HG03571 (cell line): Measurements from ENCODE around the gene KLHL36.
"Not testable (repeated sequence)": the region's sequence is repeated elsewhere in the genome, so short reads cannot be mapped to it uniquely, and the experiment has no call there.

ENCODE experiments used
- ATAC-seq: cut with Tn5 transposase; IDR thresholded peaks from one replicate; pipeline ENCODE4 v1.9.1; 2021; ENCODE audit not compliant: unreplicated experiment

KLHL36 gene

GRCh38 chr16:84690088-84690819 is 41.9 kb downstream of the KLHL36 start:
- no peak for ATAC-seq

- no peak for ATAC-seq
Measured at GRCh38 chr16:84692451-84693214, 44.3 kb downstream of the KLHL36 start.

GRCh38 chr16:84693869-84694268 is 45.6 kb downstream of the KLHL36 start:
- not testable (repeated sequence) for ATAC-seq

DNA sequence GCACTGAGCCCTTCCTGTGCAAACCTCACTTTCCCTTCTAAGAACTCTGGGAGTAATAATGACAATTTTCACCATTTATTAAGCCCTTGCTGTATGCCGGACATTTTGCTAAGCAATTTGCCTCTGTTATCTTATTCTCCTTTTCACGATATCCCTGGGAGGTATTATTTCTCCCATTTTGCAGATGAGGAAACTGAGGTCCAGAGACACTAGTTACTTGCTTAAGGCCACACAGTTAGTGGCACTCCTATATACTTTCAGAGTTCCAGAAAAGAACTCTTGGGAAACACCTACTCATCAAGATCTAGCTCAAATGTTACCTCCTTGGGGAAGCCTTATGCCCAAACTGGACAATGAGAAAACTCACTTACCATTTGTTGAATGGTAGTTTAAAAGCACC is 46.7 kb downstream of the KLHL36 start:
- no peak for ATAC-seq

GRCh38 chr16:84699147-84699711 is 50.9 kb downstream of the KLHL36 start:
- ATAC-seq: no peak

- peak; percentile 84 for ATAC-seq
Measured at GRCh38 chr16:84699712-84700445, 51.6 kb downstream of the KLHL36 start, which contains the start of gene USP10. TSS of gene USP10 (plus strand) at chr16:84700000. CDS start at chr16:84700091, 91 bp downstream.

DNA sequence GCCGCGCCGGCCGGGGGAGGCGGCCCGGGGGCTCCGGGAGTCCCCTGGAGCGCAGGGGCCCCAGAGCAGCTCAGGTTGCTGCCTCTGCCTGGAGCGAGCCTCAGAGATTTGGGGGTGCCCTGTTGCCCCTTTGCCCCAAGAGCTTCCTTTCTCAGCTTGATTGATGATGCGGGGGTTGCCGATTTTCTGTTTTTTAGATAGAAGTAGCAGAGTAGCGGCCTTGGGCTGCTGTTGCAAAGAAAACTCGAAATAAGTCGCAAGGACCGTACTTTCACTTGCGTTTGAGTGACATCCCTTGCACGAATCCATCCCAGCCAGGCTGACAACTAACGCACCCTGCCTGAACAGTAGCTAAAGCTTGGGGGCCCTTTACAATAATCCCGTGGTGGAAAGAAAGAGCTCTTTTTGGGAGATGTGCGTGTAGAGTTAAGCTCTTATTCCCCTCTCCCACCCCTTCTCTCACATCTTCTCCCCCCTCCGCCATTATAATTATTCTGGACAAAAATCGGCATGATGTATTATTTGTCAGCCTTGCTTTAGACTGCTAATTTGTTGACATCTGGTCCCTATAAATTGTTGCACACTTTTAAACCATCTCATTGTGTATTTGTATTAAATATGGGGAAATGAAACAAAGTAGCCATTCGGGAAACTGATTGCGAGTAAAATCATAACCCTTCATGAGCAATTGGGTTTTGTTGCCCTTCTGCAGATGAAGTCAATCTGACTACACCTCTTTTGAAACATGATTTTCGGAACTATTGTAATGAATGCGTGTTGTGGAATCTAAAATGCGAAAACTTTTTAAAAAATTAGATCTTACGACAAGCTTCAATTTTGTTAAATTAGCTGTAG is 52.4 kb downstream of the KLHL36 start:
- ATAC-seq: peak; percentile 27

DNA sequence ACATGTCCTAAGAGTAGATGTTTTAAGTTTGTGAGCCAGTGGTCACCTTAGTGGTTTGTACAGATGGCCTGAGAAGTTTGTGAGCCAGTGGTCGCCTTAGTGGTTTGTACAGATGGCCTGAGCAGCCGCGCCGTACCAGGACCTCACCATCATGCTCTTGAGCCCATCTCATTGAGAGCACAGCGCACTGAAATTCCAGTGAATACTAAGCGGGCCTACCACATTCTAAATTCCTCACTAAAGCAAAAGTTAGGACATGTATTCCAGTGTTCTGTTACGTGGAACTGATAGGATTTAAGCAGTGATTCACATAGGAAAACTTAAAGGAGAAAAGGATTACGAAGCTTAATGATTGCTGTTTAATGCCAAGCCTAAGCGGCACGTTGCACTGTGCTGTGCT is 55.4 kb downstream of the KLHL36 start:
- ATAC-seq: no peak

DNA sequence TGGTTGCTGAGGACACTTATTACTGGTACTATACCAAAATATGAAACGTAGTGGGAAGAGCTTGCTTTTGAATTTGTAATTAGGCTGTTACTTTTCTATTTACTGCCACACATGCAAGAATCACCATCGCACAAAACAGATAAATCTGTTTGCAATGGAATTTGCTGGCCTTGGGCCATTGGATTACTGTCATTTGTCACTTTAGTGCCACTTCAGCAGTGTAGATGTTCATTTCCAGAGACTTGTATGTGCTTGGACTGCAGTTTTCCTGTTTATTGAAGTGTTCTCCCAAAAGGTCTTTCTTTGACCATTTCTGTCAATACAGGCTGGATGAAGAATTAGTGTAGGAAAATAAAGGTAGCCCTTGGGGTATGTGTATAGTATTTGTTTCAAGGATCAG is 55.9 kb downstream of the KLHL36 start:
- ATAC-seq: no peak

DNA sequence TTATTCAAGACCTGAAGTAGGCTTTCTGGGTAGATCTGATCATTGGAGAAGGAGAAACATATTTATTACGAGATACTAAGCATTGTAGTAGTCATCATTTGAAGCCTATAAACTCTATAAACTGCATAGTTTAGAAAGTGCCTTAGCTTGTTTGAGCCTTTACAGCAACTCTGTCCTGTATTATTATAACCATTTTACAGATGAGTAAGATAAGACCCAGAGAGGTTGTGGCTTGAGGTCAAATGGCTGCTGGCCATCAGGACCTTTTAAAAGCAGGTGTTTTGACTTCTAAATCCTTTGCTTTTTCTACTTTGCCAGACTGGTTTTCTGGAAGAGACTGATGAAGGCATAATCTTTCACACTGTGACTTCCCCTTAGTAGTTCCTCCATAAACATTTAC is 58.5 kb downstream of the KLHL36 start:
- ATAC-seq: no peak

GRCh38 chr16:84709609-84710008 is 61.3 kb downstream of the KLHL36 start:
- no peak for ATAC-seq

DNA sequence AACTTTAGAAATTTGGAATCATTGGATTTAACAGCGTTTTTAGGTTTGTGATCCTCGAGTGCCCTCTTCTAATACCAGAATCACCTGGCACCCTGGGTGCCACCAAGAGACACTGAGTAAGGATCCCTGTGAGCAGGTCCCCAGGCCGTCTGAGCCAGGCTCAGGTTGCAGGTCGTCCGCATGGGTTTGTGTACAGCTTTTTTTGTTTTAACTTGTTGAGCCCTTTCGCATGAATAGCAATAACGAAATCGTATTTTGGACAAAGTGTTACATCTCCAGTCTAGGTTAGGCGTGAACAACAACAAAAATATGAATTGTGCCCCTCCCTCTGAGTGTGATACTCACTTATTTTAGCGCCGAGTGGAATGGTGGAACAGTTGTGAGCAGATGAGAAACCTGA is 62.4 kb downstream of the KLHL36 start:
- ATAC-seq: no peak
